HEK293 (cell line): Measurements from ENCODE around the gene RBM34.

Experiments used
- BCL11A ChIP-seq: fragments of 450-650 bp; formaldehyde crosslinking; IDR thresholded peaks from 2 replicates; pipeline ENCODE4 v1.5.1; 2016; ENCODE audit warnings: low read depth, missing biosample characterization, missing genetic modification characterization
- MYNN ChIP-seq: fragments of 450-650 bp; formaldehyde crosslinking; IDR thresholded peaks from 2 replicates; pipeline ENCODE4 v1.5.1; 2016; ENCODE audit warnings: missing biosample characterization, missing genetic modification characterization, borderline replicate concordance
- TCF7L2 ChIP-seq: IDR thresholded peaks from 2 replicates; pipeline ENCODE4 v1.6.1; 2011; ENCODE audit warnings: low read depth, mild to moderate bottlenecking, inconsistent platforms, low read length, moderate library complexity, borderline replicate concordance
- ZNF174 ChIP-seq: fragments of 450-650 bp; formaldehyde crosslinking; IDR thresholded peaks from 2 replicates; pipeline ENCODE4 v1.5.0; 2017; ENCODE audit warnings: missing biosample characterization, mild to moderate bottlenecking, missing genetic modification characterization
- ZNF24 ChIP-seq: fragments of 450-650 bp; formaldehyde crosslinking; IDR thresholded peaks from 2 replicates; pipeline ENCODE4 v1.5.1; 2016; ENCODE audit warnings: missing biosample characterization, missing genetic modification characterization
- ZNF274 ChIP-seq, 2 experiments: fragments of 200-500 bp in 1 of 2; fragments of 450-650 bp in 1 of 2; sonication (Bioruptor generic) in 1 of 2; formaldehyde crosslinking in 1 of 2; IDR thresholded peaks; 2 replicates each; pipeline versions ENCODE4 v1.5.1 to v1.6.1; 2014 to 2016; ENCODE audit warnings: borderline replicate concordance in 1 of 2, inconsistent platforms in 1 of 2, low read length in 1 of 2, missing biosample characterization in 1 of 2, missing genetic modification characterization in 1 of 2
- ZNF394 ChIP-seq: fragments of 450-650 bp; formaldehyde crosslinking; IDR thresholded peaks from 2 replicates; pipeline ENCODE4 v1.5.1; 2016; ENCODE audit warnings: missing biosample characterization, missing genetic modification characterization, mild to moderate bottlenecking, moderate library complexity, borderline replicate concordance
- ZNF510 ChIP-seq: fragments of 450-650 bp; formaldehyde crosslinking; IDR thresholded peaks from 2 replicates; pipeline ENCODE4 v1.5.1; 2018; ENCODE audit warnings: mild to moderate bottlenecking, missing genetic modification characterization, missing biosample characterization; ENCODE audit not compliant: insufficient replicate concordance
- TF ChIP-seq, protein P1 (sequence below): fragments of 450-650 bp; formaldehyde crosslinking; IDR thresholded peaks from 2 replicates; pipeline ENCODE4 v1.5.1; 2016; ENCODE audit warnings: missing biosample characterization, missing genetic modification characterization
- TF ChIP-seq, protein P2 (sequence below): fragments of 450-650 bp; formaldehyde crosslinking; IDR thresholded peaks from 2 replicates; pipeline ENCODE4 v1.5.1; 2017; ENCODE audit warnings: missing biosample characterization, mild to moderate bottlenecking, missing genetic modification characterization, moderate library complexity

DNA sequence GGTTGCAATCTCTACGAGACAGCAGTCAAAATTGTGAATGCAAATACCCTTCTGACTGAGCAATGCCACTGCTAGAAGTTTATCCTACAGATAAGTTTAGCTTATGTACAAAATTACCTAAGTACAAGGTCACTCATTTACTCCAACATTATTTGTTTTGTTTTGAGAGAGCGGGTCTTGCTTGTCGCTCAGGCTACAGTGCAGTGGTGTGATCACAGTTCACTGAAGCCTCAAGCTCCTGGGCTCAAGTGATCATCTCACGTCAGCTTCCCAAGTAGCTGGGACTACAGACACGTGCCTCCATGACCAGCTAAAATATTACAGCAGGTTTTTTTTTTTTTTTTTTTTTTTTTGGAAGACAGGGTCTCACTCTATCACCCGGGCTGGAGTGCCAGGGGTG is 15.4 kb downstream of the RBM34 start:
- TF ChIP-seq, protein P1, sequence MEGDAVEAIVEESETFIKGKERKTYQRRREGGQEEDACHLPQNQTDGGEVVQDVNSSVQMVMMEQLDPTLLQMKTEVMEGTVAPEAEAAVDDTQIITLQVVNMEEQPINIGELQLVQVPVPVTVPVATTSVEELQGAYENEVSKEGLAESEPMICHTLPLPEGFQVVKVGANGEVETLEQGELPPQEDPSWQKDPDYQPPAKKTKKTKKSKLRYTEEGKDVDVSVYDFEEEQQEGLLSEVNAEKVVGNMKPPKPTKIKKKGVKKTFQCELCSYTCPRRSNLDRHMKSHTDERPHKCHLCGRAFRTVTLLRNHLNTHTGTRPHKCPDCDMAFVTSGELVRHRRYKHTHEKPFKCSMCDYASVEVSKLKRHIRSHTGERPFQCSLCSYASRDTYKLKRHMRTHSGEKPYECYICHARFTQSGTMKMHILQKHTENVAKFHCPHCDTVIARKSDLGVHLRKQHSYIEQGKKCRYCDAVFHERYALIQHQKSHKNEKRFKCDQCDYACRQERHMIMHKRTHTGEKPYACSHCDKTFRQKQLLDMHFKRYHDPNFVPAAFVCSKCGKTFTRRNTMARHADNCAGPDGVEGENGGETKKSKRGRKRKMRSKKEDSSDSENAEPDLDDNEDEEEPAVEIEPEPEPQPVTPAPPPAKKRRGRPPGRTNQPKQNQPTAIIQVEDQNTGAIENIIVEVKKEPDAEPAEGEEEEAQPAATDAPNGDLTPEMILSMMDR: no peak
- TF ChIP-seq ZNF510 (no peak), ZNF24 (tag by site-specific recombination) (no peak), ZNF394 (tag by site-specific recombination) (no peak), ZNF174 (tag by site-specific recombination) (no peak), MYNN (tag by site-specific recombination) (no peak), TCF7L2 (no peak), BCL11A (tag by site-specific recombination) (no peak), ZNF274 (IDR thresholded peaks at IDR 0.05; ENCODE audit: low read length) (no peak), ZNF274 (tag by site-specific recombination; IDR thresholded peaks at IDR 0.05; ENCODE audit: borderline replicate concordance) (no peak)
- TF ChIP-seq, protein P2, sequence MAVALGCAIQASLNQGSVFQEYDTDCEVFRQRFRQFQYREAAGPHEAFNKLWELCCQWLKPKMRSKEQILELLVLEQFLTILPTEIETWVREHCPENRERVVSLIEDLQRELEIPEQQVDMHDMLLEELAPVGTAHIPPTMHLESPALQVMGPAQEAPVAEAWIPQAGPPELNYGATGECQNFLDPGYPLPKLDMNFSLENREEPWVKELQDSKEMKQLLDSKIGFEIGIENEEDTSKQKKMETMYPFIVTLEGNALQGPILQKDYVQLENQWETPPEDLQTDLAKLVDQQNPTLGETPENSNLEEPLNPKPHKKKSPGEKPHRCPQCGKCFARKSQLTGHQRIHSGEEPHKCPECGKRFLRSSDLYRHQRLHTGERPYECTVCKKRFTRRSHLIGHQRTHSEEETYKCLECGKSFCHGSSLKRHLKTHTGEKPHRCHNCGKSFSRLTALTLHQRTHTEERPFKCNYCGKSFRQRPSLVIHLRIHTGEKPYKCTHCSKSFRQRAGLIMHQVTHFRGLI (tag by site-specific recombination): no peak
